ENCODE data around the gene GCLC.

DNA sequence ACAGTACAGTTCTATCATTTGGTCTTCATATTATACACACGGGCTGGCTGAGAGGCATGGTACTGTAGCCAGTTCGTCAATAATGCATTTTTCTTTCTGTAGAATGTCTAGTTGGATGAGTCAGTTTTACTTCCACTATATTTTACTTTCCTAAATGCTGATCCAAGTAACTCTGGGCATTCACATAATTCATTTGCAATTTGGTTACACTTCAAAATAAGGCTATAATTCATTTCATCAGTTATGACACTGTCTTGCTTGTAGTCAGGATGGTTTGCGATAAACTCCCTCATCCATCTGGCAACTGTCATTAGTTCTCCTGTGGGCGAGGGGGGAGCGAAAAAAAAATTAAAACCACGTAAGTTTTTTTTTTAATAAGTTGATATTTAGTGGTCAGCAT is 46.3 kb downstream of the GCLC start:
- TF ChIP-seq, protein P1, sequence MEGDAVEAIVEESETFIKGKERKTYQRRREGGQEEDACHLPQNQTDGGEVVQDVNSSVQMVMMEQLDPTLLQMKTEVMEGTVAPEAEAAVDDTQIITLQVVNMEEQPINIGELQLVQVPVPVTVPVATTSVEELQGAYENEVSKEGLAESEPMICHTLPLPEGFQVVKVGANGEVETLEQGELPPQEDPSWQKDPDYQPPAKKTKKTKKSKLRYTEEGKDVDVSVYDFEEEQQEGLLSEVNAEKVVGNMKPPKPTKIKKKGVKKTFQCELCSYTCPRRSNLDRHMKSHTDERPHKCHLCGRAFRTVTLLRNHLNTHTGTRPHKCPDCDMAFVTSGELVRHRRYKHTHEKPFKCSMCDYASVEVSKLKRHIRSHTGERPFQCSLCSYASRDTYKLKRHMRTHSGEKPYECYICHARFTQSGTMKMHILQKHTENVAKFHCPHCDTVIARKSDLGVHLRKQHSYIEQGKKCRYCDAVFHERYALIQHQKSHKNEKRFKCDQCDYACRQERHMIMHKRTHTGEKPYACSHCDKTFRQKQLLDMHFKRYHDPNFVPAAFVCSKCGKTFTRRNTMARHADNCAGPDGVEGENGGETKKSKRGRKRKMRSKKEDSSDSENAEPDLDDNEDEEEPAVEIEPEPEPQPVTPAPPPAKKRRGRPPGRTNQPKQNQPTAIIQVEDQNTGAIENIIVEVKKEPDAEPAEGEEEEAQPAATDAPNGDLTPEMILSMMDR (IDR thresholded peaks at IDR 0.05) = no peak
- TF ChIP-seq POLR2AphosphoS5 (IDR thresholded peaks at IDR 0.05) (no peak), EP300 (IDR thresholded peaks at IDR 0.05) (no peak), POLR2A (IDR thresholded peaks at IDR 0.05) (no peak)

Measured in upper lobe of left lung (tissue), 4 donors.